ENCODE data around the gene AFAP1. TPM values are rescaled to one million over a fixed set of nuclear protein-coding genes. Genes with fewer than 3 reads are reported as not detected.

The AFAP1 gene
- total RNA-seq, 1 experiment from 2014 or later = 42.1 TPM

- DNase-seq = no peak
- Histone ChIP-seq H3K79me2 (ENCODE audit: low read length) (peaks cover 90% of the 10 kb centered on the region), H3K4me3 (ENCODE audit: low read length) (no peak overlapping the region), H3K4me1 (ENCODE audit: insufficient read depth, low read length) (peaks cover 38% of the 10 kb centered on the region), H3F3A (ENCODE audit: low read length, unreplicated experiment) (no peaks in the 10 kb centered on the region), H4K20me1 (ENCODE audit: low read length) (no peaks in the 10 kb centered on the region), H2AFZ (ENCODE audit: low read length) (no peak overlapping the region), H3K4me2 (ENCODE audit: low read length) (no peak overlapping the region), H3K9me3 (ENCODE audit: low read length) (no peaks in the 10 kb centered on the region), H3K27ac (ENCODE audit: low read length) (peak overlapping the region; percentile 83; the same call in 1 of the 2 replicates), H3K27me3 (ENCODE audit: low read length) (no peaks in the 10 kb centered on the region), H3K9ac (ENCODE audit: low read length) (no peak overlapping the region), H3K36me3 (ENCODE audit: low read depth, low read length) (peaks cover 46% of the 10 kb centered on the region), H3K9me2 (replicated peaks; ENCODE audit: low read length) (no peaks in the 10 kb centered on the region)
- TF ChIP-seq CTCF (conservative IDR thresholded peaks at IDR 0.05; ENCODE audit: low read depth, low read length) (no peak), EZH2phosphoT487 (IDR thresholded peaks at IDR 0.05; ENCODE audit: borderline replicate concordance, low read length) (no peak), EZH2 (IDR thresholded peaks at IDR 0.05; ENCODE audit: low read length, unreplicated experiment) (no peak)
- BruUV-seq (replicated peaks) = no TSS peak
- intact Hi-C loops (cut with micrococcal nuclease) = no loop called here
- ATAC-seq = no peak
- ChIA-PET POLR2A (ENCODE audit: unreplicated experiment) (no interaction called here), CTCF (no interaction called here)
Measured at GRCh38 chr4:7868892-7869471, 70.7 kb downstream of the AFAP1 start.

- Histone ChIP-seq H2AFZ (ENCODE audit: low read length) (no peak overlapping the region), H3K36me3 (ENCODE audit: low read depth, low read length) (peaks cover 48% of the 10 kb centered on the region), H3F3A (ENCODE audit: low read length, unreplicated experiment) (no peaks in the 10 kb centered on the region), H3K79me2 (ENCODE audit: low read length) (peaks cover 90% of the 10 kb centered on the region), H3K4me1 (ENCODE audit: insufficient read depth, low read length) (peaks cover 32% of the 10 kb centered on the region), H3K9me2 (replicated peaks; ENCODE audit: low read length) (no peaks in the 10 kb centered on the region), H3K27ac (ENCODE audit: low read length) (peak overlapping the region; percentile 83), H4K20me1 (ENCODE audit: low read length) (no peaks in the 10 kb centered on the region), H3K4me3 (ENCODE audit: low read length) (no peak overlapping the region), H3K9ac (ENCODE audit: low read length) (no peak overlapping the region), H3K4me2 (ENCODE audit: low read length) (peak overlapping the region; percentile 45; the same call in 1 of the 2 replicates), H3K27me3 (ENCODE audit: low read length) (no peaks in the 10 kb centered on the region), H3K9me3 (ENCODE audit: low read length) (no peaks in the 10 kb centered on the region)
- intact Hi-C loops (cut with micrococcal nuclease) = no loop called here
- no peak for DNase-seq
- POLR2A ChIA-PET (ENCODE audit: unreplicated experiment) = no interaction called here
- no TSS peak for BruUV-seq (replicated peaks)
- no peak for ATAC-seq
- CTCF ChIA-PET = no interaction called here
- no peak for TF ChIP-seq EZH2 (IDR thresholded peaks at IDR 0.05; ENCODE audit: low read length, unreplicated experiment)
- TF ChIP-seq CTCF (conservative IDR thresholded peaks at IDR 0.05; ENCODE audit: low read depth, low read length) = no peak
- TF ChIP-seq EZH2phosphoT487 (IDR thresholded peaks at IDR 0.05; ENCODE audit: borderline replicate concordance, low read length) = no peak
Measured at GRCh38 chr4:7868436-7868775, 71.3 kb downstream of the AFAP1 start.

DNA sequence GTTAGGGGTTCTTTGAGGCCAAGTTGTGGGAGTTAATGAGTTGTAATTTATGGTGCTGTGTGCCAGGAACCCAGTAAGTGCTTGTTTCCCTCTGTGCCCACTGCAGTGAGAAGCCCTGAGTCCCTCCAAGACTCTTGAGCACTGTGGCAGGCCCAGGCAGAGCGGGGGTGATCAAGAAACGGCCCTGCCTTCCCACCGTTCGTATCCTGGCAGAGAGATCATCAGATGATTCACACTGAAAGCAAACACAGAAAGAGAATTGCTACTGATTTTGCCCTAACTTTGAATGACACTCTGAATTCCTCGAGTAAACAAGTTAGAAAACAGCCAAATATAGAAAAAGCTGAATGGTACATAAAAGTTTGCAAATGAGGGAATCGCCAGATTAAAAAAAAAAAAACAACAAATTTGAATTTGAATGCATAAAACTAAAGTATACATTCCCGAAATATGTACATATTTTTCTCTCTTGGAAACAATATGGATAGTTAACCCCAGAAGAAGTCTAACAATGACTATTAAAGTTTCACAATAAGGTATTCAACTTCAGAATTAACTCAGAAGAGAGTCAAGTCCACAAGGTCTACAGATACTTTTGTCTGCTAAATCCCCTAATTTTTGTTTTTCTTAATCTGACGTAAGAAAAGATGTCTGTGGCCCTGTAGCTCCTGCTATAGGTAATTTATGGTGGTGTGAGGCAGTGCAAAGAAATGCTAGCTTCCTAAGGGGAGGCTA is 71.8 kb downstream of the AFAP1 start:
- Histone ChIP-seq H4K20me1 (ENCODE audit: low read length) (no peaks in the 10 kb centered on the region), H3K4me1 (ENCODE audit: insufficient read depth, low read length) (peaks cover 36% of the 10 kb centered on the region), H3K36me3 (ENCODE audit: low read depth, low read length) (peaks cover 48% of the 10 kb centered on the region), H3K27ac (ENCODE audit: low read length) (peak overlapping the region; percentile 83), H3K4me3 (ENCODE audit: low read length) (no peak overlapping the region), H3K27me3 (ENCODE audit: low read length) (no peaks in the 10 kb centered on the region), H3F3A (ENCODE audit: low read length, unreplicated experiment) (no peaks in the 10 kb centered on the region), H3K9ac (ENCODE audit: low read length) (peak overlapping the region; percentile 43), H3K9me2 (replicated peaks; ENCODE audit: low read length) (no peaks in the 10 kb centered on the region), H3K4me2 (ENCODE audit: low read length) (peak overlapping the region; percentile 45), H3K9me3 (ENCODE audit: low read length) (no peaks in the 10 kb centered on the region), H2AFZ (ENCODE audit: low read length) (no peak overlapping the region), H3K79me2 (ENCODE audit: low read length) (peaks cover 90% of the 10 kb centered on the region)
- ChIA-PET CTCF (interaction anchor here (0.6 kb wide), 1 partner anchor 110 kb away, joined by 10 read pairs; no protein-coding TSS in a partner anchor), POLR2A (ENCODE audit: unreplicated experiment) (no interaction called here)
- intact Hi-C loops (cut with micrococcal nuclease) = no loop called here
- no peak for TF ChIP-seq EZH2 (IDR thresholded peaks at IDR 0.05; ENCODE audit: low read length, unreplicated experiment)
- no peak for TF ChIP-seq CTCF (conservative IDR thresholded peaks at IDR 0.05; ENCODE audit: low read depth, low read length)
- no peak for TF ChIP-seq EZH2phosphoT487 (IDR thresholded peaks at IDR 0.05; ENCODE audit: borderline replicate concordance, low read length)
- BruUV-seq (replicated peaks) = no TSS peak
- DNase-seq (peak; percentile 56), ATAC-seq (peak; percentile 83)
